ENCODE data around the gene CNTNAP5.

CNTNAP5 gene

GRCh38 chr2:124563426-124563825, 538.3 kb downstream of the CNTNAP5 start:
- DNase-seq: no peak

GRCh38 chr2:124566518-124566970, 541.5 kb downstream of the CNTNAP5 start:
- no peak for DNase-seq

GRCh38 chr2:124570872-124571271, 545.8 kb downstream of the CNTNAP5 start:
- no peak for DNase-seq

GRCh38 chr2:124571836-124572235, 546.7 kb downstream of the CNTNAP5 start:
- DNase-seq: no peak

GRCh38 chr2:124572934-124573634, 548.0 kb downstream of the CNTNAP5 start:
- DNase-seq: no peak

GRCh38 chr2:124575497-124575896, 550.4 kb downstream of the CNTNAP5 start:
- no peak for DNase-seq

GRCh38 chr2:124580263-124580662, 555.2 kb downstream of the CNTNAP5 start:
- no peak for DNase-seq

- DNase-seq: no peak
Observed at GRCh38 chr2:124582387-124582786, 557.3 kb downstream of the CNTNAP5 start.

GRCh38 chr2:124584615-124585014, 559.5 kb downstream of the CNTNAP5 start:
- DNase-seq: no peak

- no peak for DNase-seq
Observed at GRCh38 chr2:124585277-124585676, 560.2 kb downstream of the CNTNAP5 start.

GRCh38 chr2:124586210-124586609, 561.1 kb downstream of the CNTNAP5 start:
- no peak for DNase-seq

- no peak for DNase-seq
Observed at GRCh38 chr2:124586835-124587234, 561.7 kb downstream of the CNTNAP5 start.

GRCh38 chr2:124589971-124590370, 564.9 kb downstream of the CNTNAP5 start:
- no peak for DNase-seq

GRCh38 chr2:124602759-124603158, 577.7 kb downstream of the CNTNAP5 start:
- DNase-seq: no peak

- no peak for DNase-seq
Observed at GRCh38 chr2:124604940-124605339, 579.9 kb downstream of the CNTNAP5 start.

GRCh38 chr2:124607679-124608078, 582.6 kb downstream of the CNTNAP5 start:
- no peak for DNase-seq

GRCh38 chr2:124609667-124610066, 584.6 kb downstream of the CNTNAP5 start:
- DNase-seq: no peak

- DNase-seq: no peak
Observed at GRCh38 chr2:124610141-124610540, 585.1 kb downstream of the CNTNAP5 start.

- no peak for DNase-seq
Observed at GRCh38 chr2:124610866-124611265, 585.8 kb downstream of the CNTNAP5 start.

GRCh38 chr2:124623560-124623959, 598.5 kb downstream of the CNTNAP5 start:
- no peak for DNase-seq

- DNase-seq: no peak
Observed at GRCh38 chr2:124625561-124625960, 600.5 kb downstream of the CNTNAP5 start.

- DNase-seq: no peak
Observed at GRCh38 chr2:124626993-124627392, 601.9 kb downstream of the CNTNAP5 start.

GRCh38 chr2:124633812-124634211, 608.7 kb downstream of the CNTNAP5 start:
- no peak for DNase-seq

GRCh38 chr2:124639524-124639923, 614.4 kb downstream of the CNTNAP5 start:
- DNase-seq: no peak

GRCh38 chr2:124640221-124640750, 615.2 kb downstream of the CNTNAP5 start:
- no peak for DNase-seq

Data from stimulated activated naive CD4-positive, alpha-beta T cell treated with Interleukin-2 at 50 U/mL for 16 hours (primary cell).